ENCODE data around the gene HDDC2.
"Not testable (repeated sequence)": the region's sequence is repeated elsewhere in the genome, so short reads cannot be mapped to it uniquely, and the experiment has no call there.

HDDC2 gene

GRCh38 chr6:125304970-125305660 lies 3.3 kb upstream of the HDDC2 start:
- DNase-seq = no peak

- DNase-seq = no peak
Observed at GRCh38 chr6:125303512-125303854, 1.7 kb upstream of the HDDC2 start.

GRCh38 chr6:125302840-125303511 lies 1.2 kb upstream of the HDDC2 start:
- no peak for DNase-seq

GRCh38 chr6:125300992-125301434 lies 754 bp downstream of the HDDC2 start:
- no peak for DNase-seq

- DNase-seq = no peak
Observed at GRCh38 chr6:125299257-125299656, 2.5 kb downstream of the HDDC2 start.

- DNase-seq = no peak
Observed at GRCh38 chr6:125296471-125296870, 5.3 kb downstream of the HDDC2 start.

GRCh38 chr6:125294925-125295324 lies 6.8 kb downstream of the HDDC2 start:
- DNase-seq = no peak

- no peak for DNase-seq
Observed at GRCh38 chr6:125294036-125294435, 7.7 kb downstream of the HDDC2 start.

GRCh38 chr6:125293587-125293986 lies 8.2 kb downstream of the HDDC2 start:
- DNase-seq = no peak

GRCh38 chr6:125287718-125288117 lies 14.0 kb downstream of the HDDC2 start:
- DNase-seq = no peak

GRCh38 chr6:125285936-125286335 lies 15.8 kb downstream of the HDDC2 start:
- DNase-seq = no peak

GRCh38 chr6:125285353-125285752 lies 16.4 kb downstream of the HDDC2 start:
- DNase-seq = no peak

GRCh38 chr6:125282470-125282869 lies 19.3 kb downstream of the HDDC2 start:
- DNase-seq = not testable (repeated sequence)

GRCh38 chr6:125280370-125281035 lies 21.3 kb downstream of the HDDC2 start:
- DNase-seq = not testable (repeated sequence)

- DNase-seq = no peak
Observed at GRCh38 chr6:125279961-125280360, 21.8 kb downstream of the HDDC2 start.

- no peak for DNase-seq
Observed at GRCh38 chr6:125277838-125278237, 23.9 kb downstream of the HDDC2 start.

GRCh38 chr6:125275779-125276178 lies 26.0 kb downstream of the HDDC2 start:
- no peak for DNase-seq

GRCh38 chr6:125274935-125275334 lies 26.8 kb downstream of the HDDC2 start:
- DNase-seq = no peak

- DNase-seq = no peak
Observed at GRCh38 chr6:125273965-125274364, 27.8 kb downstream of the HDDC2 start.

- no peak for DNase-seq
Observed at GRCh38 chr6:125273251-125273650, 28.5 kb downstream of the HDDC2 start.

GRCh38 chr6:125271486-125272159 lies 30.1 kb downstream of the HDDC2 start:
- no peak for DNase-seq

GRCh38 chr6:125270380-125270779 lies 31.4 kb downstream of the HDDC2 start:
- DNase-seq = no peak

- no peak for DNase-seq
Observed at GRCh38 chr6:125269328-125269985, 32.3 kb downstream of the HDDC2 start.
